ENCODE measurements around the gene IMPDH1.

Gene IMPDH1

DNA sequence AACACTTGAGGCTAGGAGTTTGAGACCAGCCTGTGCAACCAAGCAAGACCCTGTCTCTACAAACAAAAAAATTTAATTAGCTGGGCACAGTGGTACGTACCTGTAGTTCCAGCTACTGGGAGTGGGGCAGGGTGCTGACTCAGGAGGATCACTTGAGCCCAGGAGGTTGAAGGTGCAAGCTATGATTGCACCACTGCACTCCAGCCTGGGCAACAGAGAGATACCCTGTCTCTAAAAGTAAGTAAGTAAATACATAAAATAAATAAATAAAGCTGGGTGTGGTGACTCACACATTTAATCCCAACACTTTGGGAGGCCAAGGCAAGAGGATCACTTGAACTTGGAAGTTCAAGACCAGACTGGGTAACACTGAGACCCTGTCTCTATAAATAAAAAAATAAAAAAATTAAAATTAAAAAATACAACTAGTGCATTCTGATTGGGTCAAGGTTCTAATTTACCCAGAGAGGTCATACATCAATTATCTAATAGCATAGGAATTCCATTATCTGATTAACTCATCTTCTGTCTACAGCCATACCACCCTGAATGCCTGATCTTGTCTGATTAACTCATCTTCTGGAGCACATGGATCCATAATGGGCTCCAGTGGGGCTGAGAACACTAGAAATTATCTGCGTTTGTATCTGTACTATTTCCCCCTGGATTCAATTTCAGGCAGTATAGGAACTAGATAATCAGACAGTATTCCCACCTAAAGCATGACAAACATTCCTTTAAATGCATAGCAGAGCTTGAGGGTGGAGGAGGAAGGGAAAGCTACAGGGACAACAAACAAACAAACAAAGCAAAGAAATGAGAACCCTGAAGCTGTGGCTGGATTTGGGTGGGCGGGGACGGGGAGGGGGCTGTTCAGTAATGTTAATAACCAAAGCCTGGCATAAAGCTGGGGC, 24.9 kb upstream of the IMPDH1 start:
- DNase-seq = no peak

DNA sequence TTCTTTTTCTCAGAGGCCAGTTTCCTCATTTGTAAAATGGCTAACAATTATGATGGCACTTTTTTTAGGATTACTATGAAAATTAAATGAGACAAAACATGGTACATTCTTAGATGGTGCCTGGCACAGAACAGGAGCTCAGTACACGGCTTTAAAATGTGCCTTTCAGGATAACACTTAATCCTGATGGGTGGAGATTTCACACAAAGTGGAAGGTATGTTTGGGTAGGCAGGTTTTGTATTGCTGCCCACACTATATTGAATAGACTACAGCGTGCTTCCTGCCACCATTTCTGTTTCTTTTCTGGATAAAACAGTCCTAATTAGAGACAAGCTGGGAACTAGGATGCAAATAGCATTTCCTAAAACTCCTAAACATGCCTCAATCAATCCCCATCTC, 22.0 kb upstream of the IMPDH1 start:
- DNase-seq = no peak

DNA sequence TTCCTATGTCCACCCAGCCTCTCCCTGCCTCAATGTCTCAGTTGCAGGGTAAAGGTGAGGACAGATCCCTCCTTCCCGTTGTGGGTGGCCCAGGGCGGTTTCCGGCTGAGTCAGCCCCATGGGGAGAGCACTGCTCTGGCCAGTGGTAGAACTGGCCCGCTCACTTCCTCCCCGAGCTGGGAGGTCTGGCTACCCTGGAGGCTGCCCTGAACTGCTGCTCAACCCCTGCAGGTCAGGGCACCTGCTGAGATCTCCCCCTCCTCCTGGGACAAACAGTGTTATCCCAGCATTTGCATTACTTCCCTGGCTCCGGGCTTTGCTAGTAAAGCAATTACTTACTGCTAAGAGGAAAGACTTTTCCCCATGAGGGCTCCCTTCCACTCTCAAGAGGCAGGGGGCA, 21.4 kb upstream of the IMPDH1 start:
- no peak for DNase-seq

GRCh38 chr7:128430207-128430606, 20.4 kb upstream of the IMPDH1 start:
- DNase-seq = no peak

DNA sequence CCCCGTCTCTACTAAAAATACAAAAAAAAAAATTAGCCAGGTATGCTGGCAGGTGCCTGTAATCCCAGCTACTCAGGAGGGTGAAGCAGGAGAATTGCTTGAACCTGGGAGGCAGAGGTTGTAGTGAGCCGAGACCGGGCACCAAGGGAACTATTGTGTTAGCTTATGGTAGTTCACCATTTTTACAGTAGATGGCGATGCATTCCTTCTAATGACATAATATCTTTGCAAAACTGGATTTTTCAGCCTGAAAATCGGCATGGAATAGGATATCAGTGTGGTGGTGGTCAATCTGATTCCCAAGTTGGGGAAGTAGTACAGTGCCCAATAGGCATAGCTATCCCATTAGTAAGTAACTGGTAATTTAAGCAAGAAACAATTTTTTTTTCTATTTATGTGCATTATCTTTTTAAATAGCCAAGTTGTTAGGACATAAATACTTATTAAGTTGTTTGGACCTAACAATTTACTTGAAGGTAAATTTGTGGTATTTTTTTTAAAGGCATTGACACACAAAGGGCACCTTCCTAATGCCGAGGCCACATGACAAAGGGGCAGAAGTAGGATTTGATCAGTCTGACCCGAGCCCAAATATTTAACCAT, 17.6 kb upstream of the IMPDH1 start:
- peak; percentile 26 for DNase-seq

- peak; percentile 87 to 89 for DNase-seq
Observed at GRCh38 chr7:128425850-128426249, 16.1 kb upstream of the IMPDH1 start.

DNA sequence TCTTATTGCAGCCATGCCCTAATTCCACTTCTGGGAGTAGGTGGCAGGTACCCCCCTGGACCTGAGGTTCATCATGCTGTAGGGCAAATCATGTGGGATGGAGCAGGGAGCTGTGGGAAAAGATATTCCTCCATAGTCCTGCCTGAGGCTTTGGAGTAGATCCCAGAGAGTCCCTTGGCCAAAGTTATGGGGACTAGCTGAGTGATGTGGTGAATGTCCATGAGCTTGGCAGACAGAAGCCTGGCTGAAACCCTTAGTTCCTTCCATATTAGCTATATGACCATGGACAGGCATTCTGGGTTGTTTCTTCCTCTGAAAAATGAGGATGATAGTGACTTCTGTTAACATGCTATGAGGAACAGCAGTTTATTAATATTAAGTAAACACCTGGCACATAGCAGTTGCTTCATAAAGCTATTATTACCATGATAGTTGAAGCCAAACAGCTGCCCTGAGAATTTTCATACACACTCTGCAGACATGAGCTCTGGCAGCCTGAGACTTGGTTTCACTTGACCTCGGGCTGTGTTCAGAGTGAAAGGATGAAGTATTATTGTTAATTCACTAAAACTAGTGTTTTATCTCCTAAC, 15.0 kb upstream of the IMPDH1 start:
- DNase-seq = no peak

DNA sequence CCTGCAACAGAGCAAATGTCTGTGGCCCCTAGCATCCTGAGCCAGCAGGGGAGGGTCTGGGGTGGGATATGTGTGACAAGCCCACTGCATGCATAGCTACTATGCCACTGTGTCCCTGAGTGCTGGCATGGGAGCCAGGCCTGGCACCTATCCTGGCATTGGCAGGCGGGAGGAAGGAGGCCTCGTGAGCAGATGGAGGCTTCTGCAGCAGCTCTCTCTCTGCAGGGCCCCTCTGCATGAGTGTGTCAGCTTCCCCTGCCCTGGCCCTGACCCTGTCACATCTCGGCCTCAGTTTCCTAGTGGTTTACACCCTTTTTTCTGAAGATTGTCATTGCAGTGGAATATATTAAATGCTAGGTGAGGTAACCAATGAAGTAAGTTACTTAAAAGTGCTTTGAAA, 13.1 kb upstream of the IMPDH1 start:
- no peak for DNase-seq

DNA sequence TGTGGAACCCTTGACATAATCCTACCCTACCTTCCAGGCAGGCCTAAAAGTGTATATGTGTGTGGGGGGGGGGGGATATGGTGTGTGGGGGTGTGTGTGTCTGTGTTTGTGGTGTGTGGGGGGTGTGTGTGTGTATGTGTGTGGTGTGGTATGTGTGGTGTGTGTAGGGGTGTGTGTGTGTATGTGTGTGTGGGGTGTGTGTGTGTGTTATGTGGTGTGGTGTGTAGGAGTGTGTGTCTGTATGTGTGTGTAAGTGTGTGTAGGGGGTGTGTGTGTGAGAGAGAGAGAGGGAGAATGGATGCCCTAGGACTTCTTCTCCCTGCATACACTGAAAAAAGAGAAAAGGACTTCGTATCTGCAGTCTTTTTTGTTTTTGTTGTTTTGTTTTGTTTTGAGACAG, 12.3 kb upstream of the IMPDH1 start:
- no peak for DNase-seq

DNA sequence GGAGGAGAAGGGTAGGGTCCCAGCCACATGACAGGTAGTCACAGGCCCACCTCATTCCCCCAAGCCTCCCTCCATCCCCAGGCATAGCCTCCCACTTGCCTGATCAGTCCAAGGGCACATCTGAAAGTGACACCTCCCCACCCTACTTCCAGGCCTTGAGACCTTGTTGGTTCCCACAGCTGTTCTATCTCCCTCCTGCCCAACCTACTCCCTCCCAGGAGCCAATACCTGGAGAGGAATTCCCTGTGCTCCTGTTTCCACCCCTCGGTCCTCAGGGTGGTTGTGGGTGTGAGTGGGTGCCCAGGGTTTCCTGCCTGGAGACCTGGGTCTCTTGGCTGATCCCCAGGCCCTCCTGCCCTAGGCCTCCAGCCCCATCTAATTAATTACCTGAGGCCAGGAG, 11.6 kb upstream of the IMPDH1 start:
- DNase-seq = no peak

DNA sequence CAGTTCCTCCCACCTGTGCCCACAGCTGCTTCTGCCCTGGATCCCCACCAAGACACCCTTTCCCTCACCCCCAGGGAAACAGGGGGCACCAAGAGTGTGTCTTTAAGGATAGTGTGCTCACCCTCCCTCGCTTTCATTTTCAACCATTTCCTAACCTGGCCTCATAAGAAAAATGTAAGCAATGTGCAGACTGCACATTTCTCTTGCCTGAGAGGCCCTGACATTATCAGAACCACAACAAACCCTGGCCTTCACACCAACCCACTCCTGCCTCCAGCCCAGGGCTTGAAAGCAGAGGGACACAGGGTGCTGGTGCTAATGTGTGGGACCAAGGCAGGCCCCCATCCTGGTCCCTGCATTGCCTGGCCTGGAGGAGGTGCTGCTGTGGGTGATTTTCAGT, 11.0 kb upstream of the IMPDH1 start:
- no peak for DNase-seq

DNA sequence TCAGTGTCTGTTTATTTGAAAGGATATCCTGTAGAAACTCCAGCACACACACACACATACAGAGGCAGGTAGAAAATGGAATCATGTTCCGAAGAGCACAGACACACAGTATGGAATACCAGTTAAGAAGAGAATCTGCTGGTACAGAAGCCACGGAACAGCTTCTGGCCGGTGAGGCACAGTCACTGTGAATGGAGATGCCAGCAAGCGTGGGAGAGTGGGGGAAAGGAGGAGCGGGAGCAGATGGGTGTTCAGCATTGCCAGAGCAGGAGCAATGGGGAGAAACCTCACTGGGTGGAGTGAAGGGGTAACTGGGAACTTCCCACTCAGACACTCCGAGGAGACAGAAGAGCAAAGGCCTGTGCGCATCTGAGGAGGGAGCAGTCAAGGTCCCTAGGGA, 9.5 kb upstream of the IMPDH1 start:
- no peak for DNase-seq

GRCh38 chr7:128417071-128417470, 7.3 kb upstream of the IMPDH1 start:
- DNase-seq = no peak

DNA sequence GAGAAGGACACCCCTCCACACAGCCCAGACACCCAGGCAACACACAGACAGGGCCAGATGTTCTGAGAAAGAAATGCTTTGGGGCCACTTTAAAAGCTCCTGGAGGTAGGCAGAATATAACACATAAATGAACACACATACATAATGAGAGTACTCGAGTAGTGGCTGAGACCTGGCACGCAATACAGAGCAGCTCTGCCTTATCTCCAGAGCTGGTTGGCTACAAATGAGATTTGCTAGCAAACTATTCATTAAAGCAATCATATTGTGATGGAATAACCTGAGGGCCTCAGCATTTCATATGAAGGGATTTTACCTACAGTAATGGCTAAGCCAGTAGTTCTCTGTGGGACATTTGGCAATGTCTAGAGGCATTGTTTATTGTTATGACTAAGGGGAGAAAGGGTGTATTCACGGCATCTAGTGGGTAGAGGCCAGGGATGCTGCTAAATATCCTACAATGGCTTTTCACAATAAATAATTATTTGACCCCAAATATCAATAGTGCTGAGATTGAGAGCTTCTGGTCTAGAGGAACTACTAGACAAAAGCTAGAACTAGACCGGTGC, 5.5 kb upstream of the IMPDH1 start:
- no peak for DNase-seq

GRCh38 chr7:128410451-128410753, 620 bp upstream of the IMPDH1 start:
- no peak for DNase-seq

- no peak for DNase-seq
Observed at GRCh38 chr7:128408709-128409595, 830 bp downstream of the IMPDH1 start.

GRCh38 chr7:128407751-128408708, 1.8 kb downstream of the IMPDH1 start:
- DNase-seq = no peak

- no peak for DNase-seq
Observed at GRCh38 chr7:128407233-128407589, 2.6 kb downstream of the IMPDH1 start.

GRCh38 chr7:128406314-128407232, 3.2 kb downstream of the IMPDH1 start:
- no peak for DNase-seq

GRCh38 chr7:128405471-128406313, 4.1 kb downstream of the IMPDH1 start:
- peak; percentile 29 to 35 for DNase-seq
